Spleen (tissue), 11 donors: ENCODE data around the gene PIGC. TPM values are rescaled to one million over a fixed set of nuclear protein-coding genes. Genes with fewer than 3 reads are reported as not detected.

Experiments used
- DNase-seq: peaks from one replicate; pipeline ENCODE4 v3.0.0-alpha.2; 2020
- H3K27ac ChIP-seq, 8 donors: fragments of 200-600 bp; sonication (generic) in 7 of 8; 1 replicate in 4 of 8; 2 replicates in 4 of 8; pipeline versions ENCODE4 v1.5.0 to v1.8.0; 2016 to 2021; ENCODE audit warnings: inconsistent platforms in 4 of 8, mild to moderate bottlenecking in 4 of 8, moderate library complexity in 1 of 8
- H3K27me3 ChIP-seq, 7 donors: fragments of 200-600 bp; sonication (generic) in 6 of 7; replicated peaks in 1 of 7; 1 replicate in 4 of 7; 2 replicates in 3 of 7; pipeline versions ENCODE4 v1.5.0 to v1.8.0; 2016 to 2021; ENCODE audit warnings: inconsistent platforms in 3 of 7, mild to moderate bottlenecking in 1 of 7
- H3K36me3 ChIP-seq, 6 donors: fragments of 200-600 bp; sonication (generic) in 5 of 6; 1 replicate in 4 of 6; 2 replicates in 2 of 6; pipeline versions ENCODE4 v1.5.0 to v1.8.0; 2016 to 2021; ENCODE audit warnings: inconsistent platforms in 2 of 6
- H3K4me1 ChIP-seq, 6 donors: fragments of 200-600 bp; sonication (generic) in 5 of 6; 1 replicate in 3 of 6; 2 replicates in 3 of 6; pipeline versions ENCODE4 v1.5.0 to v1.8.0; 2016 to 2021; ENCODE audit warnings: inconsistent platforms in 3 of 6
- H3K4me3 ChIP-seq, 8 donors: fragments of 200-600 bp; sonication (generic) in 7 of 8; 1 replicate in 4 of 8; 2 replicates in 4 of 8; pipeline versions ENCODE4 v1.5.0 to v1.8.0; 2016 to 2021; ENCODE audit warnings: inconsistent platforms in 4 of 8, mild to moderate bottlenecking in 4 of 8, moderate library complexity in 2 of 8
- H3K9me3 ChIP-seq, 8 donors: fragments of 200-600 bp; sonication (generic) in 7 of 8; 1 replicate in 4 of 8; 2 replicates in 4 of 8; pipeline versions ENCODE4 v1.5.0 to v1.8.0; 2016 to 2021; ENCODE audit warnings: inconsistent platforms in 4 of 8
- CTCF ChIP-seq, 11 experiments: fragments of 200-600 bp in 7 of 11; fragments of 450-650 bp in 4 of 11; sonication (generic) in 4 of 11; IDR thresholded peaks in 8 of 11; conservative IDR thresholded peaks in 3 of 11; 1 replicate in 7 of 11; 2 replicates in 4 of 11; pipeline versions ENCODE4 v1.4.0 to v1.8.0; 2016 to 2021; ENCODE audit warnings: antibody characterized with exemption in 11 of 11, inconsistent platforms in 4 of 11, mild to moderate bottlenecking in 1 of 11
- POLR2A ChIP-seq, 3 donors: fragments of 450-650 bp; IDR thresholded peaks; one replicate each; pipeline ENCODE4 v1.5.1; 2017; ENCODE audit warnings: antibody characterized with exemption in 3 of 3, mild to moderate bottlenecking in 1 of 3
- POLR2AphosphoS5 ChIP-seq, 3 donors: sonication (generic); formaldehyde crosslinking; IDR thresholded peaks; one replicate each; pipeline ENCODE4 v1.5.1; 2017; ENCODE audit warnings: antibody characterized with exemption in 3 of 3
- WGBS, 5 donors: extraction: QIAGEN DNeasy Blood & Tissue Kit in 3 of 5; methylation state at CpG; one replicate each; pipeline versions ENCODE4 v1.1.5 to v1.1.7; 2013 to 2018; 5-methylcytosine and 5-hydroxymethylcytosine counted together
- intact Hi-C: fragments of 100-400 bp; cut with DNase I; formaldehyde crosslinking; loops from one replicate; pipeline ENCODE4 v1.15.0; 2023; ENCODE audit warnings: low total_unique reads
- polyA plus RNA-seq, 3 donors: library from polyadenylated mRNA; stranded (reverse); fragments of 200-250 nt; gene quantifications; one replicate each; pipeline ENCODE4 v1.2.1, GENCODE V29; 2013
- total RNA-seq, 7 donors: library from RNA; depleted of rRNA in 3 of 7; stranded (reverse); fragments of >200 nt in 3 of 7; fragmentation: NEBNext Ultra II Directional in 4 of 7; extraction: Animal tissue kit (Norgen Biotek cat#: 25700) in 4 of 7; gene quantifications; one replicate each; pipeline versions ENCODE4 v1.1.0 to v1.2.1, GENCODE V29; 2016 to 2021
- donor health status: healthy with polysubstance abuse.
- donor health status: DM: no; HTN: no; CAD: no; lungs with moderate emphysema.
- donor health status: DM: no; HTN: no; CAD: no.
- donor health status: Bipolar disorder and iron deficiency.
- donor health status: healthy.
- donor health status: DM: no; HTN: no; CAD: no.
- donor health status: DM: yes; HTN: yes; CAD: no.

Gene PIGC
- total and polyA plus RNA-seq, 10 donors, result 20.1 to 28.0 (median 23.9) TPM

DNA sequence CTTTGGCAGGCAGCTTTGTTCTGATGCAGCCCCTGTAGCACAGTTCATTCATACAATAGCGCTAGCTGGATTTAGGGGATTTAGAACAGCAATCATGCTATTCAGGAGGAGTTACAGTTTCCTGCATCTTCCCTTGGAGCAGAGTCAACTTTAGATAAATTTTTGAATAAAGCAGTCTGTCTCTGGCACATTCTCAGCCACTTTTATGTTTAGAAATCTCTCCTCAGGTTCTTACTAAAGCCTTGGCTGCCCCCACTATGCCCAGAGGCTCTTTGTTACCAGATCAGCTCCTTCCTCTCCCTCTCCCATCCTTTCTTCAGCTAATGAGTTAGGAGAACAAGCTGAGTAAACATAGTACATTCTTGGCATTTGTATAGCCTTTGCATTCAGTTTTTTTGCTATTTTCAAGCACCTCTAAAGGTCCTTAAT, 17.0 kb upstream of the PIGC start:
- no peak for TF ChIP-seq POLR2AphosphoS5 (IDR thresholded peaks at IDR 0.05)
- no peak for TF ChIP-seq CTCF (IDR thresholded peaks at IDR 0.05 in 8 of 11, conservative IDR thresholded peaks at IDR 0.05 in 3 of 11)
- no peak for TF ChIP-seq POLR2A (IDR thresholded peaks at IDR 0.05)
- Histone ChIP-seq H3K27me3 (no peaks in the 10 kb centered on the region), H3K4me3 (no peak overlapping the region), H3K36me3 (no peaks in the 10 kb centered on the region), H3K9me3 (no peaks in the 10 kb centered on the region), H3K4me1 (no peaks in the 10 kb centered on the region), H3K27ac (no peak overlapping the region)
- no peak for DNase-seq
- 84 to 97% (median 93%) methylated on average over 1 of the region's 1 CpG for WGBS, 5 donors
- intact Hi-C loops, result no loop called here

- WGBS, 5 donors, result 93 to 97% (median 95%) methylated on average over 1 of the region's 1 CpG
- no peaks in the 10 kb centered on the region for H3K4me1 ChIP-seq
- no peaks in the 10 kb centered on the region for H3K9me3 ChIP-seq
- H3K36me3 ChIP-seq, result no peaks in the 10 kb centered on the region
- H3K27me3 ChIP-seq, result no peaks in the 10 kb centered on the region
- no peak overlapping the region for H3K27ac ChIP-seq
- TF ChIP-seq POLR2AphosphoS5 (IDR thresholded peaks at IDR 0.05) (no peak), POLR2A (IDR thresholded peaks at IDR 0.05) (no peak), CTCF (IDR thresholded peaks at IDR 0.05 in 8 of 11, conservative IDR thresholded peaks at IDR 0.05 in 3 of 11) (no peak)
- DNase-seq, result no peak
- intact Hi-C loops, result no loop called here
- H3K4me3 ChIP-seq, result no peak overlapping the region
Measured at GRCh38 chr1:172460177-172460576, 16.3 kb upstream of the PIGC start.

DNA sequence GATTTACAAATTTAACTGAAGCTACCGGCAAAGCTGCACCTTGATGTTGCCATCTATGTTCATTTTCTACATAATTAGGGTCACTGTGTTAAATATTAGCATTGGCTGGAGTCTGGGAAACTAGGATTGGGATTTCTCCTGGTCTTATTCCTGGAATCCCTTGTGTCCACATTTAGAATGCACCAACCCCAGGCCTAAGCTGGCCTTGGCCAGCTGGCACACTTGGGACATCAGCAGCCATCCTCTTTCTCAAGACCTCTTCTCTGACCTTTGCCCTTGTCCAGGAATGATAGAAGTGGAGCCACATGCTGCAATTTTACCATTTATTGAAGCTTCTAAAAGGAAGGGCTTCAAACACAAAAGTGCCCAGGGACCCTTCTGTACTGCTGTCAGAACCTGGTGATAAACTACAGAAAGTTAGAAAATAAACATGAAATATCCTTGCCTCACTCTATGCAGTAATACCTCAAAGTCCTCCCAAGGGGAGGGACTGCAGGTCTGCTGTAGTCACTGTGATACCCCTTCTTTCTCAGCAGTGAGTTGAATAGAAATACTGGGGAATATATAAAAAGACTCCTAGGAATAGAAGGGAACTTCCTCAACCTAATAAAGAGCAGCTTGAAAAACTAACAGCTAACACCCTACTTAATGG, 13.7 kb upstream of the PIGC start:
- Histone ChIP-seq H3K36me3 (no peaks in the 10 kb centered on the region), H3K27ac (no peak overlapping the region), H3K9me3 (no peaks in the 10 kb centered on the region), H3K27me3 (no peaks in the 10 kb centered on the region), H3K4me3 (no peak overlapping the region), H3K4me1 (no peaks in the 10 kb centered on the region)
- no peak for DNase-seq
- TF ChIP-seq CTCF (IDR thresholded peaks at IDR 0.05 in 8 of 11, conservative IDR thresholded peaks at IDR 0.05 in 3 of 11) (no peak), POLR2AphosphoS5 (IDR thresholded peaks at IDR 0.05) (no peak), POLR2A (IDR thresholded peaks at IDR 0.05) (no peak)
- WGBS, 5 donors, result 68 to 88% (median 87%) methylated on average over 1 of the region's 1 CpG
- intact Hi-C loops, result no loop called here

GRCh38 chr1:172456344-172456769, 12.5 kb upstream of the PIGC start:
- TF ChIP-seq POLR2A (IDR thresholded peaks at IDR 0.05) (no peak), CTCF (IDR thresholded peaks at IDR 0.05 in 8 of 11, conservative IDR thresholded peaks at IDR 0.05 in 3 of 11) (no peak), POLR2AphosphoS5 (IDR thresholded peaks at IDR 0.05) (no peak)
- WGBS, 5 donors, result 90 to 94% (median 93%) methylated on average over 5 of the region's 5 CpGs
- Histone ChIP-seq H3K9me3 (no peaks in the 10 kb centered on the region), H3K4me3 (no peak overlapping the region), H3K36me3 (no peaks in the 10 kb centered on the region), H3K27ac (no peak overlapping the region), H3K27me3 (no peaks in the 10 kb centered on the region), H3K4me1 (no peaks in the 10 kb centered on the region)
- intact Hi-C loops, result no loop called here
- no peak for DNase-seq
